Measurements from ENCODE around the gene HOXC10.
A peak's percentile ranks its signal among the peaks of the same experiment; 100 is the strongest.

The HOXC10 gene

GRCh38 chr12:54017027-54017788 is 32.3 kb downstream of the HOXC10 start:
- DNase-seq: no peak

GRCh38 chr12:54017878-54018467 is 33.0 kb downstream of the HOXC10 start:
- DNase-seq: peak; percentile 79

GRCh38 chr12:54018468-54018984 is 33.6 kb downstream of the HOXC10 start:
- DNase-seq: no peak

- DNase-seq: no peak
These were observed 34.3 kb downstream of the HOXC10 start for GRCh38 chr12:54019091-54019811.

- no peak for DNase-seq
These were observed 35.1 kb downstream of the HOXC10 start for GRCh38 chr12:54019924-54020590.

- no peak for DNase-seq
These were observed 35.9 kb downstream of the HOXC10 start for GRCh38 chr12:54020591-54021405.

- no peak for DNase-seq
These were observed 36.6 kb downstream of the HOXC10 start for GRCh38 chr12:54021432-54022013.

GRCh38 chr12:54022960-54023884 is 38.3 kb downstream of the HOXC10 start:
- DNase-seq: no peak

GRCh38 chr12:54024127-54024526 is 39.2 kb downstream of the HOXC10 start:
- DNase-seq: no peak

GRCh38 chr12:54024581-54025305 is 39.8 kb downstream of the HOXC10 start:
- no peak for DNase-seq

GRCh38 chr12:54025499-54026405 is 40.8 kb downstream of the HOXC10 start:
- DNase-seq: no peak

- DNase-seq: no peak
These were observed 41.9 kb downstream of the HOXC10 start for GRCh38 chr12:54026640-54027441.

GRCh38 chr12:54027442-54027786 is 42.5 kb downstream of the HOXC10 start:
- no peak for DNase-seq

GRCh38 chr12:54028314-54029201 is 43.6 kb downstream of the HOXC10 start, which contains the start of gene HOXC6:
HOXC6 (plus strand) TSS chr12:54028440; CDS start chr12:54028522, 82 bp downstream.
- peak; percentile 54 for DNase-seq

- no peak for DNase-seq
These were observed 44.8 kb downstream of the HOXC10 start for GRCh38 chr12:54029529-54030441.

- no peak for DNase-seq
These were observed 45.5 kb downstream of the HOXC10 start for GRCh38 chr12:54030442-54030801.
